NB4 (cell line): ENCODE results near the gene NOLC1.

ENCODE experiments used
- DNase-seq: peaks from one replicate; pipeline ENCODE4 v3.0.0; 2010; ENCODE audit warnings: low read depth
- H3K4me3 ChIP-seq: one replicate; pipeline ENCODE4 v1.5.1; 2011; ENCODE audit warnings: mild to moderate bottlenecking, low read depth, low read length, moderate library complexity
- CTCF ChIP-seq: IDR thresholded peaks from one replicate; pipeline ENCODE4 v1.5.1; 2012; ENCODE audit warnings: low read depth, low read length
- MAX ChIP-seq: IDR thresholded peaks from 2 replicates; pipeline ENCODE4 v1.6.1; 2011; ENCODE audit warnings: low read depth, low read length
- MYC ChIP-seq: IDR thresholded peaks from 2 replicates; pipeline ENCODE4 v1.6.1; 2011; ENCODE audit warnings: low read depth, low read length
- POLR2A ChIP-seq: IDR thresholded peaks from 2 replicates; pipeline ENCODE4 v1.6.1; 2011; ENCODE audit warnings: mild to moderate bottlenecking; ENCODE audit not compliant: insufficient read length; ENCODE audit errors: extremely low read depth

NOLC1 gene

GRCh38 chr10:102112210-102112817 lies 39.9 kb upstream of the NOLC1 start:
- no peak for TF ChIP-seq MYC
- TF ChIP-seq CTCF, result peak; percentile 41
- peak overlapping the region; percentile 73 for H3K4me3 ChIP-seq
- peak; percentile 67 for DNase-seq

- peak; percentile 29 for DNase-seq
- H3K4me3 ChIP-seq, result peak overlapping the region; percentile 73
- TF ChIP-seq CTCF (no peak), MAX (no peak), MYC (no peak), POLR2A (no peak)
These were observed 38.8 kb upstream of the NOLC1 start for GRCh38 chr10:102113261-102113955.

GRCh38 chr10:102113956-102114857 lies 38.0 kb upstream of the NOLC1 start:
- TF ChIP-seq MYC (no peak), POLR2A (no peak), CTCF (no peak), MAX (no peak)
- peak; percentile 55 for DNase-seq
- H3K4me3 ChIP-seq, result peak overlapping the region; percentile 73

GRCh38 chr10:102114861-102115618 lies 37.1 kb upstream of the NOLC1 start:
- peak; percentile 94 for DNase-seq
- TF ChIP-seq MAX, result no peak
- TF ChIP-seq POLR2A, result peak; percentile 83
- H3K4me3 ChIP-seq, result peak overlapping the region; percentile 73

- DNase-seq, result peak; percentile 55
- H3K4me3 ChIP-seq, result peak overlapping the region; percentile 52
- TF ChIP-seq POLR2A (no peak), CTCF (no peak), MAX (no peak), MYC (no peak)
These were observed 36.4 kb upstream of the NOLC1 start for GRCh38 chr10:102115775-102116174.
